Adrenal gland (tissue), 5 donors: ENCODE measurements around the gene TMEM121B.

ENCODE experiments used
- CTCF ChIP-seq, 6 experiments: fragments of 450-650 bp in 4 of 6; fragments of 200-600 bp in 2 of 6; sonication (generic) in 1 of 6; IDR thresholded peaks; 1 replicate in 5 of 6; 2 replicates in 1 of 6; pipeline versions ENCODE4 v1.5.1 to v1.8.0; 2016 to 2021; ENCODE audit warnings: antibody characterized with exemption in 6 of 6, mild to moderate bottlenecking in 2 of 6, moderate library complexity in 1 of 6
- POLR2A ChIP-seq, 2 donors: fragments of 450-650 bp; IDR thresholded peaks; one replicate each; pipeline ENCODE4 v1.6.1; 2017; ENCODE audit warnings: antibody characterized with exemption in 2 of 2, mild to moderate bottlenecking in 2 of 2, moderate library complexity in 1 of 2
- donor health status: DM: no; HTN: no; CAD: no.

DNA sequence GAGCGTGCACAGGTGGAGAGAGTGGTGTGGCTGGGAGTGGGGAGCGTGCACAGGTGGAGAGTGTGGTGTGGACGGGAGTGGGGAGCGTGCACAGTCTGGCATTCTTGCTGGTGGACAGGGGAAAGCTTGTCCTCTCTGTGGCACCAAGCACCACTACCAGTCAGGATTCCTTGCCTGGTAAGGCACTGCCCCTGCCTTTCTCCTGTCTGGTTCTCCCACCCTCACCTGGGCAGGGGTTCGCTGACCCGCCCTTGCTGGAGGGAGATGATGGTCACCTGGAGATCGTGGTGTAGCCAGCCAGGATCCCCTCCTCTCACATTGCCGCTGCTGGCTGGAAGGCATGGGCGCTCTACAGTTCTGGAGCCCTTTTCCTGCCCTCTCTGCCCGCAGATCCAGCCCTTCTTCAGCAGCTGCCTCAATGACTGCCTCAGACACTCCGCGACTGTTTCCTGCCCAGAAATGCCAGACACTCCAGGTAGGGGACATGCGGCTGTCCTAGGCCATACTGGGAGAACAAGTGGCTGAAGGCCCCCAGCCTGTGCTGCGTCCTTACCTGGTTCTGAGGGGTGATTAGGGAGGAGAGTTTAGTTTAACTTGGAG lies 16.7 kb downstream of the TMEM121B start:
- no peak for TF ChIP-seq POLR2A (IDR thresholded peaks at IDR 0.05)
- no peak for TF ChIP-seq CTCF (IDR thresholded peaks at IDR 0.05)
